ENCODE data around the gene CEBPZ.
"Not testable (repeated sequence)": the region's sequence is repeated elsewhere in the genome, so short reads cannot be mapped to it uniquely, and the experiment has no call there.

Gene CEBPZ

DNA sequence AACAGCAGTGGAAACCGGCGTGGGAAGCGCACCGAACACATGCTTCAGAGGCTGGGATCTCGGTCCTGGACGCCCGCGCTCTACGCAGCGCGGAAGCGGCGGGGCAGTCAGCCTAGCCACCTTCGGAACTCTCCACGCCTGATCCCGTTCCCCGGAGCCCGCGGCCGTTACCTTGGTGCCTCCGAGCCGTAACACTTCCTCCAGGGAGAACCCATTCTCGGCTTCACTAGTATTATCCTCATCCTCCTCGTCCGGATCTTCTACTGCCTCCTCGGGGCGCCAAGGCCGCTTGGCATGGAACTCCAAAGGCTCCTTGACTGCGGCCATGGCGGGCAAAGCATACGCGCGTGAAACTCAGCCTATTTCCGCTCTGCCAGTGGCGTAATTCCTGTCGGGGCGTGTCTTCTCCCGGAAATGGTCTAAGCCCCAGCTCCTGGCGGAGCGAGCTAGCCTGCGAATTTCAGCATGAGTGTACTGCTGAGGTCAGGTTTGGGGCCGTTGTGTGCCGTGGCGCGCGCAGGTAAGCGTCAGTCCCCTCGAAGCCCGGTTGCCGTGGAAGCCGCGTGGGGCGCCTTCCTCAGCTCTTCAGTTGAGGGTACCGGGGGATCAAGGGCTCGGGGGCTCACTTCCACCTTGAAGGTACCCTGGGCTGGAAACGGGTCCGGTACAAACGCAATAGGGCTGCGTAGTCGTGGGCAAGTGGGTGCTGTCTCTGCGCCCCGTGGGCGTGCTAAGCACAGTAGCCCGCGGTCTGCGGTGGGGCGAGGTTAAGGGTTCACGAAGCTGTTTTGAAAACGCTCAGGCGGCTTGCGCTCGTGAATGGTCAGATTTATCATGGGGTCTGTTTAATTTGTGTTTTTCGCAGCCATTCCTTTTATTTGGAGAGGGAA lies at the start of gene CEBPZ, which contains the start of gene NDUFAF7:
Gene CEBPZ, minus strand, starts transcription at position 356 of the 890 bp plus-strand sequence. Its CDS starts 29 bp downstream, at position 327.
Gene NDUFAF7, plus strand, starts transcription at position 418 of the 890 bp plus-strand sequence. Its CDS starts 48 bp downstream, at position 466.
- no peak for FAIRE-seq

DNA sequence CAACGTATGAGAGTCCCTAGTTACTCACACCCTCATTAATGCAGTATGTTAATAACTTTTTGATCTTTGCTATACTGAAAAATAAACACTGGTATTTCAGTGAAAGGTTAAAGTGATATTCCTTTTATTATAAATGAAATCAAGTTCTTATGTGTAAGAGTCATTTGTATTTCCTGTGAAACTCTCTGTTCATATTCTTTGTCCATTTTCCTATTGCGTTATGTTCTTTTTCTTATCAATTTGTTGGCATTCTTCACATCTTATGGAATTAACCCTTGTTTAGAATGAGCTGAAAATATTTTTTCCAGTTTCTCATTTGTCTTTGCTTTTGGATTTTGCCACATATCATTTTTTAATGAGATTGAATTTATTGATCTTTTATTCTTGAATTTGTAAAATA lies 44.9 kb upstream of the CEBPZ start:
- no peak for FAIRE-seq

DNA sequence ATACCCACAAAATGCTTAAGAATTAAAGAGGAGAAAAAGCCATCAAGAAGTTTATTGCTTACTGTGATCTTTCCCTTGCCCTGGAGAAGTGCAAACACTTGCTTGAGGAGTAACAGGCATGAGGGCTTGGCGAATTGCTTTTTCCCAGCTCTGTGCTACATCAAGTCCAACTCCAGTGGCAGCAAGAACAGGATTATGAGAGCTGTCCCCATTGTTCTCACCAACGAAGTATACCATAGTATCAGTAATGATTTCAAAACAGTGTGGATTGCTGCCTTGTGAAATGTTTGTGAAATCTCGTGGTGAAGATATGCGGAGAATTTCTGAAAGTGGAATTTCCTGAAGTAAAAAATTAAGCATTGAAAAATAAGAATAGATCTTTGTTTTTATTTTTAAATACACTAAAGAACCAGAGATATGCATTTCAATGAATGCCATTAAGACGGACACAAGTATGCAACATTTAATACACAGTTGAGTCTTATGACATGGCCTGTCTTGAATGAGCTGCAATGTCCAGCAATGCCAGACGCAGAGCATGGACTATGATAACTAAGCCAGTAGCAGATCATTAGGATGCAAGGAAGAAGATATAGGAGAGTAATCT lies 43.1 kb upstream of the CEBPZ start:
- FAIRE-seq: no peak

GRCh38 chr2:37271376-37272067 lies 40.1 kb upstream of the CEBPZ start:
- no peak for FAIRE-seq

- FAIRE-seq: no peak
Measured at GRCh38 chr2:37268111-37268510, 36.7 kb upstream of the CEBPZ start.

GRCh38 chr2:37267685-37268084 lies 36.3 kb upstream of the CEBPZ start:
- FAIRE-seq: no peak

GRCh38 chr2:37263839-37264238 lies 32.4 kb upstream of the CEBPZ start:
- no peak for FAIRE-seq

DNA sequence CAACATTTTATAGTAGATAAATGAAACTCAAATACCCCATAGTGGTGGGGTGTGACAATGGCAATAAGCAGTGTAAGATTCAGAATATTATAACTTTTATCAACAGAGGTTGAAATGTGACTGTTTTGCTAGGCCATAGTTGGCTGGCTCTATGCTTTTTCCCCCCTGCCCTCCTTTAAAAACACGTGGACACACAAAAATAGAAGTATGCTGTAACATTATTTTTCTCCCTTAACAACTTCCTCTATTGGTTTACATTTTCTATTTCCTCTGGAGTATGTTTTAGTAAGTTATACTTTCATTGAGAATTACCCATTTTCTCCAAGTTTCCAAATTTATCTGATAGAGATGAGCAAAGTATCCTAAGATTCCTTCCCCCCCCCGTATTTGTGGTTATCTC lies 31.1 kb upstream of the CEBPZ start:
- no peak for FAIRE-seq

GRCh38 chr2:37250869-37251740 lies 19.7 kb upstream of the CEBPZ start:
- FAIRE-seq: no peak

DNA sequence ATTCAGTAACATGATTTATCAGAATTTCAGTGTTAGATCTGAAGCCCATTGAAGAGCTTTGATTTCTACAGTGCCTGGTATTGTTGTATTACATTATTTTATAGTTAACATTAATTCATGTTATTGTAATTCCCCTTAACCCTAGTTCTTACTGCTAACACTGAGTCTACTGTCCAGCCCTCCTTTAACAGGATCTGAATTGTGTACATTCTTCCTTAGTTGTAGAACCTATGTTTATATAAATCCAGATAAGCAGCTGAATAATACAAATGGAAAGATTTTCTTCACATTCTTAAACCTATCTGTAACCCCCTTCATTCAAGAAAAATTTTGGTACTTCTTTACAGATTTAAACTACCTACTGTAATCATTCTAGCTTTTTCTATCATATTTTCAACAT lies 14.8 kb upstream of the CEBPZ start:
- FAIRE-seq: no peak

DNA sequence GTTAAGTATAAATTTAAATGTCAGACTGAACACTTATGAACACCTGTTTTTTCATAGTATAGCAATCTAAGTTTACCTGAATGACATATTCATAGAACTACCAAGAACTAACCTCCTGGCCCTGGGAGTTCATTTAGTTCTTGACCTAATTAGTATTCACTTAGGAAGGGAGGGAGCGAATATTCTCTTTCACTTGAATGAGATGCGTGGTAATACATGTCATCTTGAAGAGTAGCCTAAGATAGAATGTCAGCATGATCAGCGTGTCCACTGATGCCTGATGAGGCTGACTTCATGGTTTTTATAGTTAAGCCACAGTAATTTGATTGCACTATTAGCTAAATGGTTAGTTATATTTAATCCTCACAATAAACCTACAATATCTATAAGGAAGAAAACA lies 13.4 kb upstream of the CEBPZ start:
- FAIRE-seq: no peak

DNA sequence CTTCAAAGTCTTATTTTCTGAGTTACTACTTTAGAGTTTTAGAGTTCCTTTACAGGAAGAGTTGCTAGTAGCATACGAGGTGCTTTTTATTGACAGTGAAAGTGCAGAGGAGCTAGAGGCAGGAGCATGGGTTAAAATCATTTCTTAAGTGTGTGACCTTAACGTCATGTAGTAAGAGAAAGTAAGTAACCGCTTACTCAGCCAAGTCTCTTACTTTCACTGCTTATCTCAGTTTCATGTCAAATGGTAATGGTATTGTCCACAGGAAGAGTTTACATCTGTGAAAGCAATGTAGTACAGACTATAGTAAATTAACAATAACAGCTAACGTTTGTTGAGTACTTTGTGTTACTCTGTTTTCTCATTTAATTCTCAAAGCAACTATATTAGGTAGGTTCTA lies 12.6 kb upstream of the CEBPZ start:
- FAIRE-seq: no peak

DNA sequence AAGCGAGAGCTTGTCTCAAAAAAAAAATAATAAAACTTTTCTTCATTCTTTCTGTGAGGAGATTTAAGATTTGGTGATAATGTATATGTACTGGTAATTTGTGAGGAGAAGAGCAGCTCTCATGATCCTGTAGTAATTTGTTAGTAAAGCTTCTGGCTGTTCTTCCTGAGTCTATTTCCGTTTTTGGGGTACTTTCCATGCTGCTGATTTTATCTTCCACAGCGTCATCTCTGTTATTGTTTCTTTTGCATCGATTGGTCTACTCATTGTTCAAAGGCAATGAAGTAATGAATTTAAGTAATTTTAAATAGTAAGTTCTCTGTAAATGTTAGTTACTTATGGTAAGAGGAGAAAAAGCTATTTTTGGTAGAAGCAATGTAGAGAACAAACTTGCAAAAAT lies 12.0 kb upstream of the CEBPZ start:
- no peak for FAIRE-seq

GRCh38 chr2:37232131-37232933 lies 936 bp upstream of the CEBPZ start:
- FAIRE-seq: no peak

DNA sequence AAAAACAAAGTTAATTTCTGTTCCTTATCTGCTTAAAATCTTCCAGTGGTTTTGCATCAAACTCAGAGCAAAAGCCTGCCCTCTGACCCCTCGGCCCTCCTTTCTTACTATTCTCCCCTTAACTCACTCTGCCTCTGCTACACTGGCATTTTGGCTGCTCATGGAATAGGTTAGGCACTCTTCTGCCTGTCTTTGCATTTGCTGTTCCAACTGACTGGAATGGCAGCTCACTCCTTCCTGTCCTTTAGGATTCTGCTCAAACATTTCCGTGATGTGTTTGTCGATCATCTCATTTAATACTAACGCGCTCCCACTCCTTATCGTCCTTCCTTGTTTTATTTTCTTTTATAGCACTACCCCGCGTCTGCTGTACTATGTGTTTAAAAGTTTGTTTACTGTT lies 815 bp downstream of the CEBPZ start:
- no peak for FAIRE-seq

GRCh38 chr2:37228788-37229187 lies 2.6 kb downstream of the CEBPZ start:
- FAIRE-seq: no peak

DNA sequence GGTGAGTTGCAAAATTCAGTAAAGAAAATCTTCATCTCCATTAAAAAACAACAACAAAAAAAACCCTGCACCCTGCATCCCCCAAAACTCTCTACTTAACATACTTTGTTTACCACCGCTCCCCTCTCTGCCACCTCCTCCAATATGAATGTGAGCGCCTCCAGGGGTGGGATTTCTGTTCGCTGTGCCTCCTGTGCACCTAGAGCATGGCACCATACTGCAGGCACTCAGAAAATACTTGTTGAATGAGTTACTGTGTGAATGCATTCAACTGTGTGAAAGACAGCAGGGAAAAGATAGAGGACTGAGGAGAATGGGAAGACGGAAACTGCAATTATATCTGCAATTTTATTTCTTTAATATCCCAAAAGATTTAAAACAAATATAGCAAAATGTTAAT lies 4.5 kb downstream of the CEBPZ start:
- no peak for FAIRE-seq

- not testable (repeated sequence) for FAIRE-seq
Measured at GRCh38 chr2:37225129-37225528, 6.3 kb downstream of the CEBPZ start.

DNA sequence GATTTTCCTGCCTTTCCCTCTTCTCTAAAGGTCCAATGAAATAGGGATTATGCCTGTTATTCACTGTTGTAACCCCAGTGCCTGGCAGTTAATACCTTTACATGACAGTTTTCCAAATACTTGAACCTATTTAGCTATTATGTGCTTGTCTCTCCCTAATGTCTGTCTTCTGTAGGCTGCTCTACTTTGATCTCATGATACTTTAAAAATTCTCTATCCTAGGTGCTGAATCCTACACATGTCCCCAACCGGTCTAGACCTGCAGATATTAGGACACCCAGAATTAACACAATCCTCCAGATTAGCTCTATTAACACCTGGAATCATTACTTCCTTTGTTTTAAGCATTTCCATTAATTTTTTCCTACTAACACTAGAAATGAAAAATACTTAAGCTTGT lies 7.3 kb downstream of the CEBPZ start:
- no peak for FAIRE-seq

DNA sequence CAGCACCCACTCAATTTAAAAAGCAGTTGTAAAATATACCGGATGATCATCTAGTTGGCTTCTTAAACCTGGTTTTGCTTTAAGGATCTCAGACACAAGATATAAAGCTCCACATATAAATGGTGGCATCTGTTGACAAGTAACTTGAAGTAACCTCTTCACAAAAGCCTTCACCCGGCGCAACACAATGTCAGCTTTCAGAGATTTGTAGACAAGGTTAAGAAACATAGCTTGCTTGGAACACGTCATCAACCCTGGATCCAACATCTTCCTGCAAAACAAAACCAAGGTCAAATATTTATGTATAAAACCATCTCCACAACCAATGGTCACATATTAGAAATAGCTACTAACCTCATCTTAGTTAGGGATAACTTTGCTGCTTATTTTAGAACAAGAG lies 8.3 kb downstream of the CEBPZ start:
- FAIRE-seq: no peak

- FAIRE-seq: no peak
Measured at GRCh38 chr2:37219046-37219445, 12.3 kb downstream of the CEBPZ start.

DNA sequence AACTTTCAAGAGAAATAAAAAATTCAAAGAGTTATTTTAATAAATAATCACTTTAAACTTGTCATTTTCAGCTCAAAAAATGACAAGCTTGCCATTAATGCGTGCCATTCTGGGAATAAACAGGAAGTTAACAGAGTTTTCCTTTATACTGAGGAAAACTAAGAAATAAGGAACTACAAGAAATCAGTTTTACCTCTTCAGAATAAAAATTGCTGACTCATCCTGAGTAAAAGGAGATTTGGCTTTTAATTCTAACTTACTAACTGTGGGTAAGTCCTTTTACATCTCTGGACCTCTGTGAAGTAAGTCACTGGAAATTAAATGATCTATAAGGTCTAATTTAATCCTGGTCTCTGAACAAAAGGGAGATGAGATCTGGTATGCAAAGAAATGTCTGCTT lies 16.1 kb downstream of the CEBPZ start:
- no peak for FAIRE-seq

Measured in endometrium (tissue), 2 donors.